PC-9 (cell line): ENCODE results near the gene GAD2. TPM values are rescaled to one million over a fixed set of nuclear protein-coding genes. Genes with fewer than 3 reads are reported as not detected.

ENCODE experiments used
- BruUV-seq: library from RNA; stranded (reverse); fragments of 400-500 nt; replicated peaks from 2 replicates; lab custom pipeline; 2021; lab: Mats Ljungman, UMichigan
- CTCF ChIA-PET: fragments of 300-600 bp; sonication (Branson Sonifier 250); formaldehyde crosslinking; loops from one replicate; lab custom pipeline; 2022; ENCODE audit warnings: antibody characterized with exemption; lab: Charles Lee
- POLR2A ChIA-PET: fragments of 300-600 bp; sonication (Branson Sonifier 250); formaldehyde crosslinking; loops from one replicate; lab custom pipeline; 2022; ENCODE audit warnings: antibody characterized with exemption; ENCODE audit not compliant: unreplicated experiment; lab: Charles Lee
- DNase-seq, 2 experiments: peaks; one replicate each; pipeline versions ENCODE4 v3.0.0 to v3.0.0-alpha.2; 2015 to 2022; ENCODE audit warnings: mixed read lengths in 1 of 2
- H2AFZ ChIP-seq: fragments of 200-600 bp; sonication (generic); 2 replicates; pipeline ENCODE4 v1.8.1; 2017; ENCODE audit warnings: antibody characterized with exemption
- H3F3A ChIP-seq: fragments of 200-600 bp; sonication (generic); 2 replicates; pipeline ENCODE4 v1.8.1; 2017; ENCODE audit warnings: antibody characterized with exemption, mild to moderate bottlenecking, low read depth; ENCODE audit not compliant: insufficient read depth
- H3K27ac ChIP-seq: fragments of 200-600 bp; sonication (generic); 2 replicates; pipeline ENCODE4 v1.6.1; 2016; ENCODE audit warnings: mixed run types
- H3K27me3 ChIP-seq: fragments of 200-600 bp; sonication (generic); 2 replicates; pipeline ENCODE4 v1.6.1; 2016; ENCODE audit warnings: low read depth, mixed run types; ENCODE audit not compliant: insufficient read depth
- H3K36me3 ChIP-seq: fragments of 200-600 bp; sonication (generic); 2 replicates; pipeline ENCODE4 v1.6.1; 2016; ENCODE audit warnings: low read depth, mixed run types
- H3K4me1 ChIP-seq: fragments of 200-600 bp; sonication (generic); replicated peaks from 2 replicates; pipeline ENCODE4 v1.6.1; 2016; ENCODE audit warnings: mixed run types; ENCODE audit not compliant: insufficient read depth
- H3K4me2 ChIP-seq: fragments of 200-600 bp; sonication (generic); 2 replicates; pipeline ENCODE4 v1.6.1; 2017; ENCODE audit warnings: mixed run types
- H3K4me3 ChIP-seq: fragments of 200-600 bp; sonication (generic); 2 replicates; pipeline ENCODE4 v1.6.1; 2016; ENCODE audit warnings: mixed run types
- H3K79me2 ChIP-seq: fragments of 200-600 bp; sonication (generic); 2 replicates; pipeline ENCODE4 v1.6.1; 2017; ENCODE audit warnings: low read depth, mixed run types
- H3K9me2 ChIP-seq: fragments of 200-600 bp; sonication (generic); 2 replicates; pipeline ENCODE4 v1.8.1; 2017; ENCODE audit warnings: mild to moderate bottlenecking; ENCODE audit not compliant: insufficient read depth
- H3K9me3 ChIP-seq: fragments of 200-600 bp; sonication (generic); 2 replicates; pipeline ENCODE4 v1.8.1; 2016; ENCODE audit warnings: low read depth; ENCODE audit not compliant: insufficient read depth
- H4K20me1 ChIP-seq: fragments of 200-600 bp; sonication (generic); 2 replicates; pipeline ENCODE4 v1.8.1; 2017; ENCODE audit not compliant: insufficient read depth
- CTCF ChIP-seq: fragments of 200-600 bp; sonication (generic); conservative IDR thresholded peaks from 2 replicates; pipeline ENCODE4 v1.6.1; 2017; ENCODE audit warnings: mixed run types, antibody characterized with exemption, mild to moderate bottlenecking, moderate library complexity
- EZH2 ChIP-seq: fragments of 200-600 bp; sonication (generic); IDR thresholded peaks from 2 replicates; pipeline ENCODE4 v1.8.0; 2017; ENCODE audit warnings: antibody characterized with exemption, low read depth
- intact Hi-C: fragments of 100-400 bp; cut with micrococcal nuclease; formaldehyde crosslinking; loops from one replicate; pipeline ENCODE4 v1.10.0; 2022; ENCODE audit not compliant: unreplicated experiment
- total RNA-seq: library from RNA; stranded (reverse); gene quantifications from 2 replicates; pipeline ENCODE4 v1.2.3, GENCODE V29; 2021

The GAD2 gene
- total RNA-seq, 1 experiment from 2014 or later = not detected

GRCh38 chr10:26219676-26220075 is 3.1 kb downstream of the GAD2 start:
- CTCF ChIA-PET = no interaction called here
- Histone ChIP-seq H3K4me2 (no peak overlapping the region), H3K27me3 (peaks cover 11% of the 10 kb centered on the region; the same call in 1 of the 2 replicates)

DNA sequence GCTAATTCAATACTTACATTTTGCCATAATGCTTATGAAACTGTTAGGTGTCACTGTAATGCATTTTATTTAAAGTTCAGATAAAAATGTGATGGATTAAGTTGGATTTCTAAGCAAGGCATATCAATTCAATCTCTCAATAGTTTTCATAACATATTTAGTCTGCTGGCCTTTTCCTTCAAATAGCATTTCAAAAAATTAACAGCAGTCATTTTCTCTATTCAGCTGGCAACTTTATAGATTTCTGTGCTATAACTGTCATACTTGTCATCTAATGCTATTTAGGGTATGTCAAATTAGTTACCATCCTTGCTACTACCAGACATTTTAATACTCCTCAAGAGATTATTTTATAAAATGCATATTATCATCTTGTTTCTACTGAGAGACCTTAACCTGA is 4.3 kb downstream of the GAD2 start:
- intact Hi-C loops = no loop called here
- POLR2A ChIA-PET = no interaction called here

More at GRCh38 chr10:26219676-26220075, 3.1 kb downstream of the GAD2 start:
- no peaks in the 10 kb centered on the region for H3K79me2 ChIP-seq
- H3K9me3 ChIP-seq = no peaks in the 10 kb centered on the region
- TF ChIP-seq EZH2 = no peak
- no peak for TF ChIP-seq CTCF
- no peak for DNase-seq
- POLR2A ChIA-PET = no interaction called here
- H2AFZ ChIP-seq = no peak overlapping the region
- H3K4me1 ChIP-seq = no peaks in the 10 kb centered on the region
- H3F3A ChIP-seq = no peaks in the 10 kb centered on the region
- no peaks in the 10 kb centered on the region for H4K20me1 ChIP-seq
- intact Hi-C loops = no loop called here
- no peak overlapping the region for H3K27ac ChIP-seq
- H3K4me3 ChIP-seq = no peak overlapping the region
- BruUV-seq = no TSS peak
- H3K36me3 ChIP-seq = no peaks in the 10 kb centered on the region
- no peaks in the 10 kb centered on the region for H3K9me2 ChIP-seq

DNA sequence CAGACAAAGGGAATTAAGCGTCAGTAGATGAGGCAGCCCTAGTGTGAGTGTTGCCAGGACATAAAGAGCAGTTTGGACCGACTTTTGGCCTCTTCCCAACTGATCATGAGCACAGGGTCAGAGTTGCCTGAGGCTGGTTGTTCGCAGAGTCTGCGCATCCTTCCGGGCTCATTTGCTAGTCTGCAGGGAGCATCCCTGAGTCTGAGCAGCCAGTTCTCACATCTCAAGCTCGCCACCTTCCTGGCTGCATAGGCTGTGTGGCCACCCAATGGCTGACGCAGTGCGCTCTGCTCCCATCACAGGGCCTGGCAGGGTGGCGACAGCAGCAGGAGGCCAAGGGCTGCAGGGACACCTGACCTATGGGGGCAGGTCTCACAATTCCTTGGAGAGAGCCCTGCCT is 5.0 kb downstream of the GAD2 start:
- H3F3A ChIP-seq = no peaks in the 10 kb centered on the region
- H3K27me3 ChIP-seq = peaks cover 11% of the 10 kb centered on the region; the same call in 1 of the 2 replicates
- CTCF ChIA-PET = no interaction called here
- BruUV-seq = no TSS peak
- no peaks in the 10 kb centered on the region for H4K20me1 ChIP-seq
- DNase-seq = no peak
- intact Hi-C loops = no loop called here
- no peaks in the 10 kb centered on the region for H3K36me3 ChIP-seq
- POLR2A ChIA-PET = no interaction called here
- H3K79me2 ChIP-seq = no peaks in the 10 kb centered on the region
- no peak overlapping the region for H3K4me2 ChIP-seq
- no peak overlapping the region for H3K27ac ChIP-seq
- H3K4me3 ChIP-seq = no peak overlapping the region
- H3K9me3 ChIP-seq = no peaks in the 10 kb centered on the region
- H3K4me1 ChIP-seq = no peaks in the 10 kb centered on the region
- TF ChIP-seq EZH2 = no peak
- no peak for TF ChIP-seq CTCF
- no peak overlapping the region for H2AFZ ChIP-seq
- no peaks in the 10 kb centered on the region for H3K9me2 ChIP-seq

More for the DNA sequence above, 4.3 kb downstream of the GAD2 start:
- H3K36me3 ChIP-seq = no peaks in the 10 kb centered on the region
- no peaks in the 10 kb centered on the region for H4K20me1 ChIP-seq
- no peak overlapping the region for H2AFZ ChIP-seq
- H3K4me3 ChIP-seq = no peak overlapping the region
- CTCF ChIA-PET = no interaction called here
- H3K4me1 ChIP-seq = no peaks in the 10 kb centered on the region
- H3K27me3 ChIP-seq = peaks cover 11% of the 10 kb centered on the region; the same call in 1 of the 2 replicates
- no peak overlapping the region for H3K4me2 ChIP-seq
- no peaks in the 10 kb centered on the region for H3K9me2 ChIP-seq
- no peak for TF ChIP-seq EZH2
- TF ChIP-seq CTCF = no peak
- BruUV-seq = no TSS peak
- H3K9me3 ChIP-seq = no peaks in the 10 kb centered on the region
- H3K79me2 ChIP-seq = no peaks in the 10 kb centered on the region
- H3F3A ChIP-seq = no peaks in the 10 kb centered on the region
- DNase-seq = no peak
- no peak overlapping the region for H3K27ac ChIP-seq
